Common myeloid progenitor, CD34-positive (primary cell): ENCODE data around the gene GHRH.

Experiments
- CTCF ChIA-PET: fragments of 350-600 bp; sonication (Branson Sonifier 250); formaldehyde crosslinking; loops from one replicate; lab custom pipeline; 2021; ENCODE audit warnings: antibody characterized with exemption; lab: Charles Lee
- POLR2A ChIA-PET: fragments of 350-600 bp; sonication (Branson Sonifier 250); formaldehyde crosslinking; loops from one replicate; lab custom pipeline; 2021; ENCODE audit warnings: antibody characterized with exemption; lab: Charles Lee
- DNase-seq, 3 donors: peaks; one replicate each; pipeline versions ENCODE4 v3.0.0 to v3.0.0-alpha.2; 2013
- H3K27ac ChIP-seq, 2 experiments: 1 replicate in 1 of 2; 2 replicates in 1 of 2; pipeline ENCODE4 v1.7.0; 2013; ENCODE audit warnings: inconsistent platforms in 2 of 2, low read length in 2 of 2, mild to moderate bottlenecking in 2 of 2, low read depth in 1 of 2, moderate library complexity in 1 of 2; ENCODE audit not compliant: severe bottlenecking in 2 of 2, insufficient read depth in 1 of 2, poor library complexity in 1 of 2
- H3K27me3 ChIP-seq, 5 experiments: replicated peaks in 2 of 5; 1 replicate in 3 of 5; 2 replicates in 2 of 5; pipeline versions ENCODE4 v1.6.1 to v1.7.0; 2013; ENCODE audit warnings: low read length in 4 of 5, mild to moderate bottlenecking in 2 of 5, moderate library complexity in 2 of 5, inconsistent platforms in 1 of 5; ENCODE audit not compliant: insufficient read depth in 5 of 5, control insufficient read depth in 4 of 5
- H3K36me3 ChIP-seq, 4 experiments: 1 replicate in 2 of 4; 2 replicates in 2 of 4; pipeline versions ENCODE4 v1.6.1 to v1.7.0; 2013; ENCODE audit warnings: low read length in 3 of 4, control low read depth in 1 of 4, mild to moderate bottlenecking in 1 of 4; ENCODE audit not compliant: control insufficient read depth in 4 of 4, insufficient read depth in 4 of 4
- H3K4me1 ChIP-seq, 4 experiments: 1 replicate in 3 of 4; 2 replicates in 1 of 4; pipeline versions ENCODE4 v1.6.1 to v1.7.1; 2013; ENCODE audit warnings: low read length in 3 of 4, mild to moderate bottlenecking in 3 of 4, control low read depth in 1 of 4, inconsistent platforms in 1 of 4, moderate library complexity in 1 of 4; ENCODE audit not compliant: control insufficient read depth in 4 of 4, insufficient read depth in 4 of 4; ENCODE audit errors: control extremely low read depth in 1 of 4
- H3K4me3 ChIP-seq, 7 experiments: 1 replicate in 4 of 7; 2 replicates in 3 of 7; pipeline versions ENCODE4 v1.5.1 to v1.7.0; 2013; ENCODE audit warnings: mild to moderate bottlenecking in 7 of 7, low read length in 6 of 7, moderate library complexity in 6 of 7, inconsistent platforms in 2 of 7, low read depth in 2 of 7, control low read depth in 1 of 7; ENCODE audit not compliant: insufficient read depth in 4 of 7, control insufficient read depth in 1 of 7; ENCODE audit errors: extremely low read depth in 1 of 7
- H3K9me3 ChIP-seq, 5 experiments: 1 replicate in 4 of 5; 2 replicates in 1 of 5; pipeline versions ENCODE4 v1.6.1 to v1.7.1; 2013; ENCODE audit warnings: low read length in 4 of 5, mild to moderate bottlenecking in 2 of 5, inconsistent platforms in 1 of 5, low read depth in 1 of 5, moderate library complexity in 1 of 5; ENCODE audit not compliant: control insufficient read depth in 4 of 5, insufficient read depth in 2 of 5; ENCODE audit errors: control extremely low read depth in 1 of 5
- WGBS: methylation state at CpG from one replicate; pipeline ENCODE4 v1.1.5; 2013; ENCODE audit not compliant: insufficient coverage; 5-methylcytosine and 5-hydroxymethylcytosine counted together

The GHRH gene

DNA sequence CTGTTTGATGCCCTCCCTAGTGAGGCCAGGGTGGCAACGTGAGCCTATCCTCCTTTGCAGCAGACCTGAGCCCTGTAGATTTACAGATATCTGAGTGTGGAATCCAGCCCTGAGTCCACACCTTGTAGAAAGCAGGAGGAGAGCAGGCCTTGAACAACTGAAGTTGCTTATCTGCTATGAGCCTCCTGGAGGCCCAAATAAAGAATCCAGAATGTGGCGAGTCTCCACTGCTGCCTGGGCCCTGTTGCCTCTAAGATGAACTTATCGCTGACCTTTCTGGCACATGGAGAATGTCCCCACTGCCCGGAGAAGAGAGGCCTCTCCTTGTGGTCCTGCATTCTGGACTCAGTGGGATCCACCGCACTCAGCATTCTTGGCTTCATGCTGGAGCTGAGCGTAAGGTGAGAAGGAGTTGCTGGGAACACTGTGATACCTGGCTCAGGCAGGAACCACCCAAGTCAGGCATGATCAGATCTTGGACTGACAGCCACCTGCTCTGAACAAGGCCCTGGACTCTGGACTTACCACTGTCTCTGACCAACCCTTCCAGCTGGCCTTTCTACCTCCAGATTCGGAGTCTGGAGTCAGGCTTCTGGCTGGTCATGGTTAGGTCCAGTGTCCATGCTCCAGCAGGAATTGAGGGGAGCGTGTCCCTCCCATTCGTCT lies 22.0 kb upstream of the GHRH start:
- CTCF ChIA-PET: interaction anchor here (0.7 kb wide), 1 partner anchor 13 kb away, joined by 4 read pairs; no protein-coding TSS in a partner anchor

DNA sequence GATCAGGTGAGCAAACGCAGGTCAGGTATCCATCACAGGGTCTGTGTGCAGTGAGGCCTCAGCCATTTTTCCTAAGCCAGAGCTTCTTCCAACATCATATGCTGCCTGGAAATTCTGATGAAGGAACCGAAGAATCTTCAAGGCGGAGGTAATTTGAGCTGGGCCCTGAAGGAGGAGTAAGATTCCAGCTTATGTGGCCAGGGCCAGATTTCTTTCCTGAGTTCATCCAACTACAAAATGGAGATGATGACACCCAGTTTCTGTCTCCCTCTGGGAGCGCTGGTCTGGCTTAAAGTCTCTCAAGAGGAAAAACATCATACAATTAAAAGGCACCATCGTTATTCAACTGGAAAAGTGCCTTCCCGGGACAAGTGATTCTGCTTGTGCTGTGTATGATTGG lies 20.9 kb upstream of the GHRH start:
- no peak overlapping the region for H3K27ac ChIP-seq
- no peaks in the 10 kb centered on the region for H3K9me3 ChIP-seq
- H3K36me3 ChIP-seq: no peaks in the 10 kb centered on the region
- H3K4me3 ChIP-seq: no peak overlapping the region
- H3K4me1 ChIP-seq: peaks cover 0 to 2% (median under 1%) of the 10 kb centered on the region in 4 experiments
- no peaks in the 10 kb centered on the region for H3K27me3 ChIP-seq
- POLR2A ChIA-PET: interaction anchor here (0.6 kb wide), 2 partner anchors 368 to 595 kb away, joined by 3 to 5 read pairs; no protein-coding TSS in a partner anchor
- no peak for DNase-seq
- CTCF ChIA-PET: interaction anchor here (0.9 to 1.1 kb wide), 3 partner anchors 12 to 105 kb away, joined by 3 to 4 read pairs (median 3); no protein-coding TSS in a partner anchor
- 96% methylated on average over 4 of the region's 6 CpGs for WGBS

More for the DNA sequence above, 22.0 kb upstream of the GHRH start:
- DNase-seq: no peak
- Histone ChIP-seq H3K4me1 (peaks cover 0 to 6% (median under 1%) of the 10 kb centered on the region in 4 experiments), H3K27me3 (no peaks in the 10 kb centered on the region), H3K36me3 (no peaks in the 10 kb centered on the region), H3K4me3 (no peak overlapping the region), H3K9me3 (no peaks in the 10 kb centered on the region), H3K27ac (no peak overlapping the region)
- 98% methylated on average over 9 of the region's 9 CpGs for WGBS
- POLR2A ChIA-PET: no interaction called here

DNA sequence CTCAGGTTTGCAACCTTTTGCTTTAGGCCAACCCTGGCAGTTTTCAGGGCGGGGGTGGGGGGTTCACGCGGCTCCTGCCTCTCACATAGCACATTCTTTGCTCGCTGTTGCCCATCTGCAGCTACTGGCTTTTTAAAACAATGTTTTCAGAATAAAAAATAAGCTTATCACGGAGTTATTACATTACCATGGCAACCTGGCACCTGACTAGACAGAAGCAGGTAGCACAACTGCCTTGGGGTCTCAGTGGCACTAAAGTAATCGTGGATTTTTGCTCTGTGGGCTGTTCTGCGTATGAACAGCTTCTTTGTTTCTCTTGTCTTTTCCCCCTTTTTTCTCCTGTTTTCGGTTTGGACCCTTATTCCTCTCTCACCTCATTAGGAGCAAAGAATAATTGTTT lies 18.8 kb upstream of the GHRH start:
- no peaks in the 10 kb centered on the region for H3K27me3 ChIP-seq
- no peaks in the 10 kb centered on the region for H3K36me3 ChIP-seq
- ChIA-PET CTCF (interaction anchor here (1.0 to 1.8 kb wide), 9 partner anchors 10 to 105 kb away, joined by 3 to 6 read pairs (median 3); no protein-coding TSS in a partner anchor), POLR2A (interaction anchor here (1.5 kb wide), 1 partner anchor 10 kb away, joined by 5 read pairs; no protein-coding TSS in a partner anchor)
- DNase-seq: no peak
- H3K4me1 ChIP-seq: peaks cover 6 to 17% (median 14%) of the 10 kb centered on the region in 4 experiments
- H3K4me3 ChIP-seq: no peak overlapping the region
- WGBS: 99% methylated on average over 8 of the region's 8 CpGs
- no peak overlapping the region for H3K27ac ChIP-seq
- H3K9me3 ChIP-seq: no peaks in the 10 kb centered on the region

DNA sequence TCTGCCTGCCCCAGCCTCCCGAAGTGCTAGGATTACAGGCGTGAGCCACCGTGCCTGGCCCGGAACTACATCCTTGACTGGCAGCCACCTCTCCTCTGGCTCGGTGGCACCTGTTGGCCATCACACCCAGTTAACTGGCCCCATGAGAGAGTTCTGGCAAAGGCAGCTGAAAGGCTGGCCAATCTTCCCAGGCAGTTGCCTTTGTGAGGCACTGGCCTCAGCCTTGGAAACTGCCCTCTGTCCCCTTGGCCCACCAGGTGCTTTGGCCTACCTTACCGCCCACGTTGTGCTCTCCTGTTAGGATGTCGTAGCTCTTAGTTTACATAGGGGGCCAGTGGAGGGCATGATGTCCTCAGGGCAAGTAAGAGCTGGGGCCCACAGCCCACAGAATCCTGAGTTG lies 18.2 kb upstream of the GHRH start:
- no peaks in the 10 kb centered on the region for H3K36me3 ChIP-seq
- whole genome bisulfite sequencing: 97% methylated on average over 7 of the region's 8 CpGs
- no peaks in the 10 kb centered on the region for H3K27me3 ChIP-seq
- ChIA-PET POLR2A (interaction anchor here (0.6 to 1.5 kb wide), 2 partner anchors 9 to 32 kb away, joined by 3 to 5 read pairs; no protein-coding TSS in a partner anchor), CTCF (interaction anchor here (1.1 to 1.8 kb wide), 7 partner anchors 9 to 106 kb away, joined by 3 to 6 read pairs (median 4); no protein-coding TSS in a partner anchor)
- no peak overlapping the region for H3K4me3 ChIP-seq
- DNase-seq: no peak
- no peaks in the 10 kb centered on the region for H3K9me3 ChIP-seq
- no peak overlapping the region for H3K27ac ChIP-seq
- peaks cover 11 to 22% (median 20%) of the 10 kb centered on the region in 4 experiments for H3K4me1 ChIP-seq

DNA sequence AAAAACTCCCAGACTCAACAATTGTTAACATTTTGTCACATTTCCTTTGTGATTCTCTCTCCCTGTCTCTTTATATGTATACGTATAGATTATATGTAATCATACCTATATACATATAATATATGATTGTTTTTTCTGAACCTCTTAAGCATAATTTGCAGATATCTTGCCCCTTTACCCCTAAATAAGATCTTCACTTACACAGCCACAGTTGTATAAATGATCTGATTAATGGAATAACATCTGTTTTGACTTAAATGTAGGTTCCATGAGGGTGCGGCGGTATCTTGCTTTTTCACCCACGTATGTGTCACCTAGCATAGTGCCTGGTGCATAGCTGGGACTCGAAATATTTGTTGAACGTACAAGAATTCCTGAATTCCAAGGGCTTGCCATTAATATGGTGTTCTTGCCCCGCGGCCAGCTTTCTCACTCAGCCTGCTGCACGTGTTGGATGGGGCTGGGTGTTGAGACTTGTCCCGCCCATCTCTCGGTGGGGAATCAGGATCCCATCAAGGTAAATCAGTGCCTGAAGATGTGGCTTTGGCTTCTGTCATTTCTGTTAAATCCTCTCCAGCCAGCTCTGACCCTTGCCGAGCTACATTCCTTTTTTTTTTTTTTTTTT lies 17.5 kb upstream of the GHRH start:
- H3K27me3 ChIP-seq: no peaks in the 10 kb centered on the region
- peaks cover 14 to 30% (median 26%) of the 10 kb centered on the region in 4 experiments for H3K4me1 ChIP-seq
- no peaks in the 10 kb centered on the region for H3K9me3 ChIP-seq
- ChIA-PET CTCF (interaction anchor here (1.4 to 1.8 kb wide), 2 partner anchors 9 to 106 kb away, joined by 4 to 6 read pairs; no protein-coding TSS in a partner anchor), POLR2A (interaction anchor here (0.6 to 1.5 kb wide), 3 partner anchors 8 to 32 kb away, joined by 3 to 5 read pairs (median 3); no protein-coding TSS in a partner anchor)
- no peak for DNase-seq
- no peaks in the 10 kb centered on the region for H3K36me3 ChIP-seq
- no peak overlapping the region for H3K4me3 ChIP-seq
- no peak overlapping the region for H3K27ac ChIP-seq
- WGBS: 95% methylated on average over 10 of the region's 12 CpGs

DNA sequence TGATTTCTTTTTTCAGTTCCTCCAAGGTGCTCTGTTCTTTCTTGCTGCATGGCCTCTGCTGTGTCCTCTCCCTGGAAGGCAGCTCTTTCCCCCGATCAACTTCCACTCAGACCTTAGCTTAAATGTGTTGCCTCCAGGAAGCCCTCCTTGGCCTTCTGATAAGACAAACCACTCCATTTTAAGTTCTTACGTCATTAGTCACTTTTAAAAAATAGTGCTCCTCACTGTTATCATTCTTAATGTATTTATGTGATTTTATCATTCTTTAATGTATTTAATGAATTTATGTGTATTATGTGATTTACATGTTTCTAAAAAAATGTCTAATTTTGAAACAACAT lies 15.6 kb upstream of the GHRH start:
- Histone ChIP-seq H3K27ac (no peak overlapping the region), H3K4me3 (peak overlapping the region in 1 of 7 experiments; percentile 57), H3K9me3 (no peaks in the 10 kb centered on the region), H3K4me1 (peaks cover 14 to 45% (median 31%) of the 10 kb centered on the region in 4 experiments), H3K36me3 (no peaks in the 10 kb centered on the region), H3K27me3 (no peaks in the 10 kb centered on the region)
- POLR2A ChIA-PET: no interaction called here
- WGBS: 43% methylated on average over 1 of the region's 2 CpGs
- DNase-seq: peak in 2 of 3 donors; percentile 17 to 23
- CTCF ChIA-PET: interaction anchor here (0.8 to 3.8 kb wide), 14 partner anchors 10 to 257 kb away, joined by 3 to 39 read pairs (median 6); partner anchors contain the start of gene MANBAL
